HCT116 (cell line): Measurements from ENCODE around the gene FOXP1. TPM values are rescaled to one million over a fixed set of nuclear protein-coding genes. Genes with fewer than 3 reads are reported as not detected.

Experiments used
- ATAC-seq: fragments of 200-7000 bp; cut with Tn5 transposase; 2 replicates; pipeline ENCODE4 v1.9.1; 2020; ENCODE audit warnings: mild to moderate bottlenecking, moderate library complexity
- BruUV-seq: library from RNA; stranded (reverse); fragments of 400-500 nt; replicated peaks from 2 replicates; lab custom pipeline; 2021; lab: Mats Ljungman, UMichigan
- CTCF ChIA-PET: fragments of 300-600 bp; sonication (Branson Sonifier 250); formaldehyde crosslinking; loops from one replicate; lab custom pipeline; 2021; ENCODE audit warnings: antibody characterized with exemption; lab: Charles Lee
- POLR2A ChIA-PET: fragments of 300-600, 350-600 bp; sonication (Branson Sonifier 250); formaldehyde crosslinking; loops from one replicate; lab custom pipeline; 2021; ENCODE audit warnings: antibody characterized with exemption; lab: Charles Lee
- RAD21 ChIA-PET, 2 experiments: fragments of 300-600 bp; sonication (Branson Sonifier 250); formaldehyde crosslinking; loops; one replicate each; lab custom pipeline; 2023; ENCODE audit warnings: low total read pairs in 2 of 2; ENCODE audit not compliant: uncharacterized antibody in 2 of 2, unreplicated experiment in 2 of 2, low non-redundant PET in 1 of 2; lab: Charles Lee
- DNase-seq: peaks from one replicate; pipeline ENCODE4 v3.0.0-alpha.2; 2010; ENCODE audit warnings: low read depth, low spot score
- H2AFZ ChIP-seq: fragments of 200-600 bp; shearing (Covaris generic), sonication (generic); 2 replicates; pipeline ENCODE4 v1.6.1; 2017; ENCODE audit warnings: low read depth, mixed run types, mixed read lengths, antibody characterized with exemption, low read length; ENCODE audit not compliant: poor library complexity, severe bottlenecking
- H3K27ac ChIP-seq: 2 replicates; pipeline ENCODE4 v1.5.1; 2012; ENCODE audit warnings: low read depth, low read length
- H3K27me3 ChIP-seq: fragments of 200-600 bp; sonication (generic); 2 replicates; pipeline ENCODE4 v1.6.1; 2016; ENCODE audit warnings: mixed run types, low read length, mixed read lengths; ENCODE audit not compliant: insufficient read depth
- H3K36me3 ChIP-seq, 2 experiments: fragments of 200-500 bp in 1 of 2; fragments of 200-600 bp in 1 of 2; sonication (Bioruptor generic) in 1 of 2; sonication (generic) in 1 of 2; 2 replicates each; pipeline versions ENCODE4 v1.5.1 to v1.6.1; 2014 to 2016; ENCODE audit warnings: low read length in 2 of 2, inconsistent platforms in 1 of 2, mixed read lengths in 1 of 2, mixed run types in 1 of 2; ENCODE audit not compliant: insufficient read depth in 2 of 2, control insufficient read depth in 1 of 2
- H3K4me1 ChIP-seq, 2 experiments: fragments of 200-600 bp in 1 of 2; sonication (generic) in 1 of 2; 2 replicates each; pipeline versions ENCODE4 v1.5.1 to v1.6.1; 2012 to 2017; ENCODE audit warnings: low read length in 2 of 2, inconsistent platforms in 1 of 2, mild to moderate bottlenecking in 1 of 2, mixed read lengths in 1 of 2, mixed run types in 1 of 2, moderate library complexity in 1 of 2; ENCODE audit not compliant: insufficient read depth in 2 of 2, control insufficient read depth in 1 of 2
- H3K4me2 ChIP-seq: fragments of 200-600 bp; sonication (generic); 2 replicates; pipeline ENCODE4 v1.6.1; 2017; ENCODE audit warnings: mixed run types, low read length, mixed read lengths
- H3K4me3 ChIP-seq, 2 experiments: fragments of 200-600 bp in 1 of 2; sonication (generic) in 1 of 2; replicated peaks in 1 of 2; 2 replicates each; pipeline ENCODE4 v1.5.1; 2011 to 2016; ENCODE audit warnings: low read length in 2 of 2, control low read depth in 1 of 2, low read depth in 1 of 2, mild to moderate bottlenecking in 1 of 2, mixed read lengths in 1 of 2, mixed run types in 1 of 2
- H3K79me2 ChIP-seq: fragments of 200-600 bp; sonication (generic); 2 replicates; pipeline ENCODE4 v1.6.1; 2017; ENCODE audit warnings: mild to moderate bottlenecking, mixed run types, low read length, moderate library complexity, mixed read lengths; ENCODE audit not compliant: insufficient read depth
- H3K9ac ChIP-seq: fragments of 200-600 bp; sonication (generic); 2 replicates; pipeline ENCODE4 v1.6.1; 2016; ENCODE audit warnings: low read length, mixed read lengths
- H3K9me2 ChIP-seq: fragments of 200-600 bp; sonication (generic), shearing (Covaris generic); 2 replicates; pipeline ENCODE4 v1.6.1; 2017; ENCODE audit warnings: mixed run types, mild to moderate bottlenecking, moderate library complexity; ENCODE audit not compliant: insufficient read depth
- H3K9me3 ChIP-seq, 2 experiments: fragments of 200-500 bp in 1 of 2; fragments of 200-600 bp in 1 of 2; sonication (Bioruptor generic) in 1 of 2; sonication (generic) in 1 of 2; 2 replicates each; pipeline ENCODE4 v1.6.1; 2014 to 2017; ENCODE audit warnings: low read length in 2 of 2, mixed read lengths in 2 of 2, inconsistent platforms in 1 of 2, low read depth in 1 of 2, mild to moderate bottlenecking in 1 of 2, mixed run types in 1 of 2, moderate library complexity in 1 of 2; ENCODE audit not compliant: control insufficient read depth in 1 of 2, insufficient read depth in 1 of 2
- H4K20me1 ChIP-seq: fragments of 200-600 bp; sonication (generic), shearing (Covaris generic); 2 replicates; pipeline ENCODE4 v1.6.1; 2017; ENCODE audit warnings: mixed run types, mild to moderate bottlenecking, moderate library complexity; ENCODE audit not compliant: insufficient read depth
- CEBPB ChIP-seq: IDR thresholded peaks from 2 replicates; pipeline ENCODE4 v1.6.1; 2012; ENCODE audit warnings: low read depth
- CTCF ChIP-seq, 3 experiments: fragments of 200-600 bp in 1 of 3; sonication (generic) in 1 of 3; IDR thresholded peaks in 2 of 3; conservative IDR thresholded peaks in 1 of 3; 2 replicates each; pipeline ENCODE4 v1.5.1; 2012 to 2017; ENCODE audit warnings: low read depth in 2 of 3, low read length in 2 of 3, antibody characterized with exemption in 1 of 3, borderline replicate concordance in 1 of 3, control low read depth in 1 of 3, mild to moderate bottlenecking in 1 of 3, mixed read lengths in 1 of 3, mixed run types in 1 of 3, moderate library complexity in 1 of 3; ENCODE audit not compliant: insufficient read depth in 1 of 3
- ELF1 ChIP-seq: IDR thresholded peaks from 2 replicates; pipeline ENCODE4 v1.6.1; 2012; ENCODE audit warnings: low read depth, borderline replicate concordance
- EZH2phosphoT487 ChIP-seq: fragments of 200-600 bp; IDR thresholded peaks from 2 replicates; pipeline ENCODE4 v1.6.1; 2018; ENCODE audit warnings: antibody characterized with exemption, borderline replicate concordance
- POLR2A ChIP-seq: IDR thresholded peaks from 2 replicates; pipeline ENCODE4 v1.7.0; 2011; ENCODE audit warnings: borderline replicate concordance; ENCODE audit not compliant: insufficient read depth, insufficient read length; ENCODE audit errors: extremely low read depth
- SIN3A ChIP-seq: IDR thresholded peaks from 2 replicates; pipeline ENCODE4 v1.6.1; 2012; ENCODE audit warnings: low read depth
- SRF ChIP-seq: IDR thresholded peaks from 2 replicates; pipeline ENCODE4 v1.6.1; 2012; ENCODE audit warnings: low read depth
- ZBTB33 ChIP-seq: IDR thresholded peaks from 2 replicates; pipeline ENCODE4 v1.6.1; 2011; ENCODE audit warnings: mild to moderate bottlenecking, low read length, moderate library complexity; ENCODE audit not compliant: insufficient replicate concordance; ENCODE audit errors: extremely low read depth
- intact Hi-C: fragments of 100-400 bp; cut with micrococcal nuclease; formaldehyde crosslinking; loops from 2 replicates; pipeline ENCODE4 v1.10.0; 2022
- total RNA-seq: library from RNA; stranded (reverse); gene quantifications from one replicate; pipeline ENCODE4 v1.2.1, GENCODE V29; 2021; ENCODE audit not compliant: unreplicated experiment

FOXP1 gene
- total RNA-seq, 1 experiment from 2014 or later, result 11.4 TPM

DNA sequence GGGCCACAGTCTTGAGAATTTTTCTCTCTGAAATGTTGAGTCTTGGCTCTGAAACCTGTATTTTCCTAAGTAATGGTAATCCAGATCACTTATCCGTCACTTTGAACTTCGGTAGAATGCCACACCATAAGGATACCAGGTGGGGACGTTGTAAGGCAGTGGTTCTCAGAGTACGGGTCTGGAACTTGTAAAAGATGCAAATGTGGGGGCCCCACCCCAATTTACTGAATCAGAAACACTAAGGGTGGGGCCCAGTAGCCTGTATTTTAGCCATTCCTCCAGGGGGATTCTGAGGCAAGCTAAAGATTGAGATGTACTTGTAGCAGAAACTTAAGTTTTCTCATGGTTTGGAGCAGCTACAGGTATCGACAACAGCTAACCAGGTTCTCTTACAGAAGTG lies 555.3 kb downstream of the FOXP1 start:
- no peak overlapping the region for H3K4me2 ChIP-seq
- H2AFZ ChIP-seq, result no peak overlapping the region
- no TSS peak for BruUV-seq
- H3K79me2 ChIP-seq, result no peaks in the 10 kb centered on the region
- H3K4me3 ChIP-seq, result no peak overlapping the region
- no peaks in the 10 kb centered on the region for H3K4me1 ChIP-seq
- no peaks in the 10 kb centered on the region for H3K9me2 ChIP-seq
- ChIA-PET CTCF (no interaction called here), RAD21 (no interaction called here), POLR2A (no interaction called here)
- no peaks in the 10 kb centered on the region for H3K27me3 ChIP-seq
- no peaks in the 10 kb centered on the region for H4K20me1 ChIP-seq
- ATAC-seq, result no peak
- DNase-seq, result no peak
- H3K27ac ChIP-seq, result no peak overlapping the region
- no peaks in the 10 kb centered on the region for H3K36me3 ChIP-seq
- intact Hi-C loops, result no loop called here
- TF ChIP-seq ZBTB33 (no peak), SRF (no peak), SIN3A (no peak), EZH2phosphoT487 (no peak)
- TF ChIP-seq, all 23 proteins: peak for 0
- no peak overlapping the region for H3K9ac ChIP-seq
- no peaks in the 10 kb centered on the region for H3K9me3 ChIP-seq

DNA sequence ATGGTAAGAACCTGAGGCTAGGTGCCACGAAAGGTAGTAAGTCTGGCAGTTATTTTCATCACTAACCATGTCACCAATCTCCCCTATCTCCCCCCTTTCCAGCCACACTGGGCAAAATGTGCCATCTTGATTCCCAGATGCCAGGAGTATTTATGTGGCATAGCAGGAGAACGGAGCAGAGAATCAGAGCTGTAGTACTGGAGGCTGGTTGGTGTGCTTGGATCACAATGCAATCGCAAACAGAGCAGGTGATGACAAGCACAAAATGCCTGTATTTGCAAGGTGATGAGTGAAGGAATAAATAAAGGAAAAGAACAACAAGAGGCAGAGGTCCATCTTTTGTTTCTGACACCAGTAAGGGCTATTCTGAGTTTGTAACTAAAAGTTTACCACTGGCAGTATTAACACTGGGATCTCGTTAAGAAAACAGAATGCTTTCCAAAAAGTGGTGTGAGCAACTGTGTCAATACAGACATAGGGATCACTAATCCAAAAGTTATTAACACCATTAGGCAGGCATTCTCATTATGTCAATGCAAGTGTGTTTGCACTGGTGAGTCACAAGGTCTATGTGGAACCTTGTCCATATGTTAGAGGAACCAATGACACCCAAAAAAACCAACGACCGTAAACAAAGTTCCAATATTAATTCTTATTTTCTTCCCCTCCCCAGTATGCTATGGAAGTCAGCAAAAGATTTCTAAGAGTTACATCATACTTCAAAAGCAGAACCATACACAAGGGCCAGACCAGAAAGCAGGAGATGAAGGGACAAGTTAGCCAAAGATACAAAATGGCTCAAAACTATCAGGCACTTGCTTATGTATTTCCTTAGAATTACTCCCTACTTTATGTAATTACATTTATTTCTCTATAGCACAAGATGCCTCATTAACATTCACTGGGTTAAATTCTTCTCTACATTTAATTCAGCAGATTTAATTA lies 556.6 kb downstream of the FOXP1 start:
- H3K4me1 ChIP-seq, result no peaks in the 10 kb centered on the region
- H3K36me3 ChIP-seq, result no peaks in the 10 kb centered on the region
- intact Hi-C loops, result no loop called here
- H3K27me3 ChIP-seq, result no peaks in the 10 kb centered on the region
- POLR2A ChIA-PET, result no interaction called here
- ATAC-seq (no peak), DNase-seq (no peak)
- H3K79me2 ChIP-seq, result no peaks in the 10 kb centered on the region
- CTCF ChIA-PET, result no interaction called here
- H3K27ac ChIP-seq, result no peak overlapping the region
- no peaks in the 10 kb centered on the region for H4K20me1 ChIP-seq
- no peak overlapping the region for H3K4me3 ChIP-seq
- no peaks in the 10 kb centered on the region for H3K9me2 ChIP-seq
- no peak for TF ChIP-seq ZBTB33
- TF ChIP-seq EZH2phosphoT487, result no peak
- no peak for TF ChIP-seq ELF1
- TF ChIP-seq SRF, result no peak
- no peak for TF ChIP-seq POLR2A
- TF ChIP-seq CEBPB, result no peak
- TF ChIP-seq CTCF (IDR thresholded peaks at IDR 0.05 in 2 of 3, conservative IDR thresholded peaks at IDR 0.05 in 1 of 3; ENCODE audit: borderline replicate concordance in 1 of 3, insufficient read depth in 1 of 3, low read depth in 2 of 3, low read length in 2 of 3), result no peak
- TF ChIP-seq, all 23 proteins: peak for 0
- RAD21 ChIA-PET, result no interaction called here
- no peak overlapping the region for H3K4me2 ChIP-seq
- no TSS peak for BruUV-seq
- no peaks in the 10 kb centered on the region for H3K9me3 ChIP-seq
- H3K9ac ChIP-seq, result no peak overlapping the region
- H2AFZ ChIP-seq, result no peak overlapping the region
